ENCODE results near the gene CD19.
"Not testable (repeated sequence)": the region's sequence is repeated elsewhere in the genome, so short reads cannot be mapped to it uniquely, and the experiment has no call there.

- TF ChIP-seq CTCF (IDR thresholded peaks at IDR 0.05); POLR2A (IDR thresholded peaks at IDR 0.05); POLR2AphosphoS5 (IDR thresholded peaks at IDR 0.05; ENCODE audit: insufficient read depth in 1 of 2, low read depth in 1 of 2): not testable (repeated sequence)
Observed at GRCh38 chr16:28939825-28940224, 8.1 kb downstream of the CD19 start.
